GM18508 (cell line): ENCODE measurements around the gene PNPT1.
A peak's percentile ranks its signal among the peaks of the same experiment; 100 is the strongest.
"Not testable (repeated sequence)": the region's sequence is repeated elsewhere in the genome, so short reads cannot be mapped to it uniquely, and the experiment has no call there.

Source experiments
- ATAC-seq: cut with Tn5 transposase; IDR thresholded peaks from one replicate; pipeline ENCODE4 v1.9.1; 2021; ENCODE audit warnings: moderate number of reproducible peaks; ENCODE audit not compliant: insufficient read depth, unreplicated experiment

PNPT1 gene

DNA sequence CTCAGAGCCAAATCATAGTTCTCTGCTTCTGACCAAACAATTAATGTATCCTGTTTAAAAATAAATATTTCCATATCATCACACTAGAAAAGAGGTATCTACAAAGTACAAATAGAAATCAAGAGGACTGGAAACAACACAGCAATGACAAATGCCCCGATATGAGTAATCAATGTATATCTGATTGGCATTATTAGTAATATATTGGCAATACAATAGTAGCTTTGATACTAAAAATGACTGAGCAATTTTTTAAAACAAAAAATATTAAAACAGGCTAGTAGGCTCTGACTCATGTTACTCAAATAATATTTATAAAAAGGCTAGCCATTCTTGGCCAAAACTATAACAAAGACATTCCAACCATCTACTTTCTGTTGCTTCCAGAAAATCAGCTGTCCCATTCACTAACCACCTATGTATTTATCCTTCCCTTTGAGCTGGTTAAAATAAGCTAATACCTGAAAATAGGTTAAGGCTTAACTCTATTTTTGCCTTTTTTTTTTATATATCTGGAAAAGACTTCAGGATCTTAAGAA is 89.5 kb downstream of the PNPT1 start:
- no peak for ATAC-seq

DNA sequence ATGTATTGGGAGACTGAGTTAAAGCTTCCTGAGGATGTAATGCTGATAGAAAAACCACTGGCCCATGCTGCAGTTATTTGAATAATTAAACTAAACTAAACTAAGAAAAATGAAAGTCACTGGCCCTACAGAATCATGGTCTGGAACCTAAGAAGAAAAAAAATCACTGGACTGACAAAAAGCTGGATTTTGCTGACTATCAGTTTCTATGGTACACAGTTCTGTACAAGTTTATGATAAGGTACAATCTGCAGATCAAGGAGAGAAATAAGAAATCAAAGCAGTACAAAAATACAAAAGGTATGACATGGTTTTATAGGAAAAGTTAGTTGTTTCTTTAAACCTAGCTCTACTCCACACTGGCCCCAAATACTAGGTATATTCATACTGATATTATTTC is 91.8 kb downstream of the PNPT1 start:
- no peak for ATAC-seq

DNA sequence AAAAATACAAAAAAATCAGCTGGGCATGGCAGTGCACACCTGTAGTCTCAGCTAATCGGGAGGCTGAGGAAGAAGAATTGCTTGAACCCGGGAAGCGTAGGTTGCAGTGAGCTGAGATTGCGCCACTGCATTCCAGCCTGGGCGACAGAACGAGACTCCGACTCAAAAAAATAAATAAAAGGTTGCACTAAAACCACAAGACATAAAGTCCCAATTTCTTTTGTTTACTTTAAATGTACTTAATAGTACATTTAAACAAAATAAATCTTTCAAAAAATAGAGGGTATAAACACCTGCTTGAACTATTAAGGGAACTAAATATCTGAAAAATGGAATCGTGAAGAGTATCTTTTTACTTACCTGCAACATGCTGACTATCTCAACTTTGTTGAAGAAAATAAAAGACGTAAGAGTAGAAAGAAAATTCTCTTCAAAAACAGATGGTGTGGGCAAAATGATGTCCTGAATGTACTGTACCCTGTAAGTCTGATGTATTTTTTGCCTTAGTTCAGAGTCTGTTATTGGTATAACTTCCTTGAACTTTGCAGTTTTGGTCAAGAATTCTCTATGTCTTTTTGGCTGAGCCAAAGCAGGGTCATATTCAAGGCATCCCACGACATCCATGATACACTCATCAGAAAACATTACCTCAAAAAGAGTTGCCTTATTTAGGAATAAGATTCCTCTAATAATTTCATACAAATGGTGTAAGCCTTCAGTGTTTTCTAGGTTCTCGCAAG is 95.4 kb downstream of the PNPT1 start:
- ATAC-seq = no peak

- ATAC-seq = not testable (repeated sequence)
These were observed 96.8 kb downstream of the PNPT1 start for GRCh38 chr2:55596795-55597194.

GRCh38 chr2:55595536-55595935 is 98.1 kb downstream of the PNPT1 start:
- ATAC-seq = no peak

DNA sequence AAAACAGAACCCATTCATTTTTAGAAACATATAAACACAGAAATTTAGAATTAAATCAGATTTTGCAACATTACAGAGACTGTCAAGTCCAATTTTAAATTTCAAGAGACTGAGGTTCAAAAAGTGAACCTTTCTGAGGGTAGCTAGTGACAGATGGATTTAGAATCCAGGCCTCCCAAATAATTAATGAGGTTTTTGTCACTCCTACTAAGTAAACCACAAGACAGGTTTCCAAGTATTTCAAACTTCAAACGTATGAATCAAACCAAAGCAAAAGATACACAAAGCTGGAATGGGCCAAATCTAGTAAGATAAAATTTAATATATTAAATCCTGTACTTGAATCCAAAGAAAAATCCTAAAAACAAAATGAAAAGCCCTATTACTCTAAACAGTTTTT is 101.5 kb downstream of the PNPT1 start:
- ATAC-seq = no peak

GRCh38 chr2:55590810-55591440 is 102.7 kb downstream of the PNPT1 start:
- peak; percentile 71 for ATAC-seq

GRCh38 chr2:55585451-55586080 is 108.1 kb downstream of the PNPT1 start:
- ATAC-seq = no peak
